RPMI8226 (cell line): Measurements from ENCODE around the gene PDCD1.
"Not testable (repeated sequence)": the region's sequence is repeated elsewhere in the genome, so short reads cannot be mapped to it uniquely, and the experiment has no call there.

Experiments used
- DNase-seq: peaks from one replicate; pipeline ENCODE4 v3.0.0-alpha.2; 2015

Gene PDCD1

GRCh38 chr2:241858206-241859016 lies at the start of gene PDCD1:
Gene PDCD1, minus strand, starts transcription at chr2:241858894. Its CDS starts 56 bp downstream, at chr2:241858838.
- peak; percentile 91 for DNase-seq

DNA sequence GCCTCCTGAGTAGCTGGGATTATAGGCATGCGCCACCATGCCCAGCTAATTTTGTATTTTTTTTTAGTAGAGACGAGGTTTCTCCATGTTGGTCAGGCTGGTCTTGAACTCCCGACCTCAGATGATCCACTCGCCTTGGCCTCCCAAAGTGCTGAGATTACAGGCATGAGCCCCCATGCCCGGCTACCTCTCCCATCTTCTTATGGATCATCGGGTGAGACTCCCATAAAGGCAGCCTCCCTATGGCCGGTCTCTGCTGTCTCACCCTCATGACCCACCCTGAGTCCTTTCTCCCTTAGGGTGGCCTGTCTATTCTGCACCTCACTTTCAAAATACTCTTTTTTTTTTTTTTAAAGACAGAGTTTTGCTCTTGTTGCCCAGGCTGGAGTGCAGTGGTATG lies 49.1 kb upstream of the PDCD1 start:
- DNase-seq, result not testable (repeated sequence)

DNA sequence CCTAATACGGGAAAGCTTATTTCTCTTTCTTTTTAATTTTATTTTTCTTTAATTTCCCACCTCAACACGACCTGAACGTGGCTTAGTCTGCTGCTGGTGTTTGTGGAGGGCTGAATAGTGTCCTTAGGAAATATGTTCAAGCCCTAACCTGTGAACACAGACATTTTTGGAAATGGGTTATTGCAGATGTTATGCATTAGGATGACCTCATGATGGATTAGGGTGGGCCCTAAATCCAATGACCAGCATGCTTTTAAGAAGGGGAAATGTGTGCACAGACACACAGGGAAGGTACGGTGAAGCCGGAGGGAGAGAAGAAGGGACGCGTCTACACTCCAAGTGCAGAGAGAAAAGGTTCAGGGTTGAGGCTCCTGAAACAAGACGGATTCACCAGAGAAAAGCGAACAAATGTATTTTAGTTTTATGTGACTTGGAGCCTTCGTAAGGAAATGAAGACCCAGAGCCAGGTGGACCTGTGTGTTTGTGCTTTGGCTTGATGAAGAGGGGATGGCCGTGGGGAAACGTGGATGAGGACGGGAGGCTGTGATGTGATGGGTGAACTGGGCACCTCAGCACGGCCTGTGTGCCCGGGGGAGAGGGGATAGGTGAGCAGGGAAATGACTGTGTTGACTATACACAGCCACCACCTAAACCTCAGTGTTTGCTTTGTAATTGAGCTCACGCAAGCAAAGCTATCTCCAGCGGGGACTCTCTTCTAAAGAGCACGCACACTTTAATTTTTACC lies 48.3 kb upstream of the PDCD1 start:
- DNase-seq, result no peak

GRCh38 chr2:241906378-241906770 lies 47.7 kb upstream of the PDCD1 start:
- DNase-seq, result not testable (repeated sequence)

GRCh38 chr2:241905716-241906377 lies 47.2 kb upstream of the PDCD1 start:
- no peak for DNase-seq

DNA sequence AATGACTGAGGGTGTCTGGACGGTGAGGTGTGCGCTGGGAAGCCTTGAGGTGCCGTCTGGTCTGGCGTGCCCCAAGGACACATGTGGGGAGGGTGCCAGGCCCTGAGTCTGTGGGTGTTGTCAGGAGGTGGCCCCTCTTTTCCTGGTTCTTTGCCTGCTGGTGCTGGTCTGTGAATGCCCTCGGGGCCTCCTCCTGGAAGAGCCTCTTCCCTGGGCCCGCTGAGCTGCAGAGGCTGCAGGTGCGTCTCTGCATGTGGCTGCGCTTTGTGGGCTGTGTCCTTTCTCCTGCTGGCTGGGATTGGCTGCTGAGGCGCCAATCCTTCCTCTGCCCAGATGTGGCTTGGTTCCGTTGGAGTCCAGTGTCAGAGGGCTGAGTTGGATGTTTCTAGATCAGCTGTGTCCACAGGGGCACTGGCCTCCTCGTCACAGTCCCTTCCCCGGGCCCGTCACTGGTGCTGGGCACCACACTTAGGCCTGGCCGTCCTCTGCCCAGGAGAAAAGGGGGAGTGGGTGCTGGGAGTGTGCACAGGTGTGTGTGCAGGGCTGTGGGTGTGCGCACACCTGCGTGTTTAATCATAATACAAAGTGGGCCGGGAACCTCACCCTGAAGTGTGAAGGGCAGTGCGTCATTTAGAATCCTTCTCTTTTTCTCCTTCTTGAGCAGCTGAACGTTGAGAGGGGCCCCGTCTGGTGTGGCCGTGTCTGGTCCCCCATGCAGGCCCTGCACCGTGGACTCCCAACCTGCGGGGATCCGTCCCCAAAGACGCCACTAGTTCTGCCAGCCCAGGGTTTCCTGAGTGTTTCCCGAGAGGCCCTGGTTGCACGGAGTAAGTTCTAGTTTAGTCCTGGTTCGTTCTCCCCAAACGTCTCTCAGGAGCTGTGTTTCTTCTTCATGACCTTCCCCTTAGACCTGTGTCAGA lies 46.4 kb upstream of the PDCD1 start:
- no peak for DNase-seq

DNA sequence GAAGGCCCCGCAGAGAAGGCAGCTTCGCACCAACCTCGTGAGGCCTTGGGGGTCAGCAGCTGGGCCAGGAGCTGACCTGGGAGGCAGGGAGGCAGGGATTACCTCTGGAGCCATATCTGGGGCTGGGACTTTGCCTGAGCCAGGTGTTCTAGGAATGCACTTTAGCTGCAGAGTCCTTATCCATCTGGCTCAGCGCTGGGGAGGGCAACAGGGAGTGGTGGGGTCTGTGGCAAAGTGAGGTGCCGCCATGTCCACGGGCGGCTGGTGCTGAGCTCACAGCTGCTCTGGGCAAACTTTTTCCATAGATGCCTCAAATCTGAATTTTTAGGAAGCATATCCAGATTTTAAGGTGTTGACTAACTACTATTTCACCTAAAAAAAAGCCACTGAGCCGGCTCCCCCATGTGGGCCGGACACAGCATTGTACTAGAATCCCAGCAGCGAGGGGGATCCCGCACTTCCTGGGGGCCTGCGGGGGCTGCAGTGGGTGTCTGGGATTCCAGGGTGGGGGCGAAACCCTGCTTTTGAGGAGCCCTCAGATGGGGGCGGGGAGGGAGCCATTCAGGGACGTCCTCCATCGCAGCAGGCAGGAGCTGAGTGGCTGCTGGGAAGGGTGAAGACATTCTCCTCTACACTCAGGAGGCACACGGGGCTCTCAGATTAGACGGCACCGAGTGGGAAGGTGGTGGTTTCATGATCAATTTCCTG lies 45.5 kb upstream of the PDCD1 start:
- DNase-seq, result no peak

DNA sequence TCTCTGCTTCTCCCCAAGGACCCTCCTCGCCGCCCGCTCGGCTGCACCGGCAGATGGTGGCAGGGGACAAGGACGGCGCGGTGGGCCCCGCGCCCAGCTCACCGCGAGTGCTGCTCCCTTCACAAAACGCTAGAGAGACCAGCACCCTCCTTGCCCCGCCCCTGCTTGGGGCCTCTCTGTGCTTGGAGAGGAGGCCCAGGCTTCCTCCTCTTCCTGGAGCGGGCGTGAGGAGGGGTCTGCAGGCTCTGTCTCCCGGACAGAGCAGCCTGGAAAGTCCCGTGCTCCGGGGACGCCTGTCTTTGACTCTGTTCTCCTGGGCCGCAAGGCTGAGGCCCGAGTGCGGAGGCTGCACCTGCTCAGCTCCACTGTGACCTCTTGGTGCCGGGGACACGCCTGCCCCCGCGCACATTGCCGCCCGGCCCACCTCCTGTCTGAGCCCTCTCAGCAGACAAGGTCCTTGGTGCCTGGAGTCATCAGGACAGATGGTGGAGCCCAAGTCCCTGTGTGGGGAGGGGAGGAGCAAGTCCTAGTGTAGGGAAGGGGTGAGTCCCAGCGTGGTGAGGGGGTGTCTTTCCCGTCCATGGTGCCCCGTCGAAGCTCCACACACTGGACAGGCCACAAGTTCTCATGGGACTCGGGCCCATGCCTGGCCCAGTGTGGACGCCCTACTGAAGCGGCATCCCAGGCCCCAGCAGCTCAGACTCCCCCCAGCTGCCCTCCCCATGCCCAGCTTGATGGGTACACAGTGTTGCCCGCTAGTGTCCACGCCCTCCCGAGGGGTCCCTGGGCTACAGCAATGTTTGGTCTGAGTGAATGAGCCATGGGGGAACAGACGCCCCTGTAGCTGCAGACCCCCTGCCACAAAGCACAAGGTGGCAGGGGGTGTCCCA lies 44.7 kb upstream of the PDCD1 start:
- DNase-seq, result no peak

- DNase-seq, result no peak
Measured at GRCh38 chr2:241902357-241902991, 43.8 kb upstream of the PDCD1 start.

DNA sequence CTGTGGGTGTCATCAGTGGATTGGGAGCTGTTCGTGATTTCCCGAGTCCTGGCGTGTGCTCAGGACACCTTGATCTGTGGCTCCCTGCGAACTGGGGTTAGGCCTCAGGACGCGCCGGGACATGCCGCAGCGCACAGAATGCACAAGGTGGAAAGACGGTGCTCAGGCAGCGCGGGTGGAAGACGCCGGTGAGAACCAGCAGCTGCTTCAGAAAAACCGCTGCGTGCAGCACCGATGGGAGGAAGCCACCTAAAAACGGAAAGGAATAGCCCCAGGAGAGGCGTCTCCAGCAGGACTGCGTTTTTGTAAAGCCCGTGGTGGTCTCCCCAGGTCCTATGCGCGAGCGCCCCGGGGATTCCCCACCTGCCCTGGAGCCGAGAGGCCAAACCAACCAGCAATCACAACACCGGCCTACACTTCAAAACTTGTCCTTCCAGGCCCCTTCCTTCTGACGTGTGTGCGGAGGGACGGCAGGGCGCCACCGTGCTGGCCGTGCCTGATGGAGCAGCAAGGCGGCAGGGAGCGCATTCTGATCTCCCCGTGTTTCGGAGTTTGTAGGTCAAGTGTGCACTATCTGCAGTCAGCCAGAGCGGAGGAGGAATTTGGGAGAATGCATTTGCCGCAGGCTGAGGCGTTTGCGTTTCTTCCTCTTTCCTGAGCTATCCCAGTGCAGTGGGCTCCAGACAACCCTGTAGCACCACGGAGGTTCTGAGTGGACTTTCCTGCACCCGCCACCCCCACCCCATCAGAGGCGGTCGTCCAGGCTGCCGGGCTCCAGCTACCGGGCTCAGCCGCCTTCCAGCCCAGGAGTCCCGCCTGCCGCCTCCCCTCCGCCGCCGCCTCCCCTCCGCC lies 43.0 kb upstream of the PDCD1 start:
- DNase-seq, result no peak

DNA sequence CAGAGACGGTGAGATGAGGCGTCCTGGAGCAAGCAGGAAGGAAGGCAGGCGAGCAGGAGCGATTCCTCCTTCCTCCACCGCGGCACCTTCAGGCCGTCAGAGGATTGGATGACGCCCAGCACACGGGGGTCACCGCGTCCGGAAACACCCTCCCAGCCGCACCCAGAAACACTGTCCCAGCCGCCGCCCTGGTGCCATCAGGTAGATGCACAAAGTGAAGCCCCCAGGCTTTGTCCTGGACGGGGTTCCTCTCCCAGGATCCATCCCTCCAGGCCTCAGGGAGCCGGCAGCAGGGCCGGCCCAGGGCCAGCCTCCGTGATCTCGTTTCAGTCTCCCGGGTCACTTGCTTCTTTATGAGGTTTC lies 42.3 kb upstream of the PDCD1 start:
- no peak for DNase-seq

DNA sequence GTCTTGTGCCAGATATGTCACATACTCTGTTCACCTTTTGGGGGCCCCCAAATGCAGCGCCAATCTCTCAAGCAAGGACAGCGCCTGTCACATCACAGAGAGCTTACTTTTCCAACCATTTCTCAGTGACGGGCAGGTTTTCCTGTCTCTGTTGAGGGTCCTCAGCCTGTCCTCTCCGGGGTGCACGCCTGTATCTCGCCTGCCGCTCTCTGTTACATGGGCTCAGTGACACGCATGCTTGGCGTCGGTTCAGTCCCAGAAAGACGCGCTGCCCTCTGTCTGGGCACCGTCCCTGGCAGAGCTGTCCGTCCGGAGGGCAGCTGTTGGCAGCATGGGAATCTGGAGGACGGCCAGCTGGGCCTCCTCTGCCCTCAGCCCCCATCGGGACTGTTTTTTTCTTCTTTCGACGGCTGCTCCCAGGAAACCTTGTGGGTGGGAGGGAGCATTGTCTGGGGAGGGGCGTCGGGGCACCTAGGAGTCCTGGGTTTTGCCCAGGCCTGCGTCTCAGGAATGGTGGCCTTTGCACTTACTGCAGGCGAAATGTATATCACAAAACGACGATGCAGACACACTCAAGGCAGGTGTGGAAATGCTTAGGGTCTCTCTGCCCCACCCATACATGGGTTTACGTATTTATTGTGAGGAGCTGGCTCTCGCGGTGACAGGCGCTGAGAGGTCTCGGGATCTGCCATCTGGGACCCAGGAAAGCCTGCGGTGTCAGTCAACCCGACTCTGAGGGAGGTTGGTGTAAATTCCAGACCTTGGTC lies 41.7 kb upstream of the PDCD1 start:
- DNase-seq, result no peak

DNA sequence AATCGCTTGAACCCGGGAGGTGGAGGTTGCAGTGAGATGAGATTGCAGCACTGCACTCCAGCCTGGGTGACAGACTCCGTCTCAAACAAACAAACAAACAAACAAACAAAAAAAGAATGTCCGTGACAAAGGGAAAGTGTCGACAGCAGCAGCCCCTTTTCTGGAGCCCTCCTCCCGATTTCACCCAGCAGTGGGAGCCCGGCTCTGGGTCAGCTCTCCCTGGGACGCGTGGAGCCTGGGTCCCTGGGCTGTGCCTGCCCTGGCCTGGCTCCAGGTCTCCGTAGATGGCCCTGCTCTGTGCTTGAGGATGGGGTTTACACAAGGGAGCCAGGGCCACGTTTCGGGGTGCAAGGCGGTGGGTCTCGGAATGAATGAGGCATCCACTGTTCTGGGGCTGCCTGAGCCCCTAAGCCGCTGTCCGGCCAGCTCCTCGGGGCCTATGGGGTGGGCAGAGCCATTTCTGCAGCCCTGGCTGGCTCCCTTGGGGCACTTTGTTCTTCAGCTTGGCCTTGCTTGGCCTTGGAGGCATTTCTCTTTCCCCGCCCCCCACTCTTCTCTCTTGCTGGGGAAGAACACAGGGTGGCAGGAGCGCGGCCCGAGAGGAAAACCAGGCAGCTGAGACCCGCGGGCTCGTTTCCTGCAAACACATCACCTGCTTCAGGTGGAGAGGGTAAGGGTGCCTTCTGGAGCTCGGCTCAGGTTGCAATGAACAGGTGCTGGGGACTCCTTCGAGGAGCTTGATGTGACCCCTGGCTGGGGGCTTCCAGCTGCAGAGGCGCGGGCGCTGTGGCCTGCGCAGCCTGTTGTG lies 40.0 kb upstream of the PDCD1 start:
- no peak for DNase-seq

DNA sequence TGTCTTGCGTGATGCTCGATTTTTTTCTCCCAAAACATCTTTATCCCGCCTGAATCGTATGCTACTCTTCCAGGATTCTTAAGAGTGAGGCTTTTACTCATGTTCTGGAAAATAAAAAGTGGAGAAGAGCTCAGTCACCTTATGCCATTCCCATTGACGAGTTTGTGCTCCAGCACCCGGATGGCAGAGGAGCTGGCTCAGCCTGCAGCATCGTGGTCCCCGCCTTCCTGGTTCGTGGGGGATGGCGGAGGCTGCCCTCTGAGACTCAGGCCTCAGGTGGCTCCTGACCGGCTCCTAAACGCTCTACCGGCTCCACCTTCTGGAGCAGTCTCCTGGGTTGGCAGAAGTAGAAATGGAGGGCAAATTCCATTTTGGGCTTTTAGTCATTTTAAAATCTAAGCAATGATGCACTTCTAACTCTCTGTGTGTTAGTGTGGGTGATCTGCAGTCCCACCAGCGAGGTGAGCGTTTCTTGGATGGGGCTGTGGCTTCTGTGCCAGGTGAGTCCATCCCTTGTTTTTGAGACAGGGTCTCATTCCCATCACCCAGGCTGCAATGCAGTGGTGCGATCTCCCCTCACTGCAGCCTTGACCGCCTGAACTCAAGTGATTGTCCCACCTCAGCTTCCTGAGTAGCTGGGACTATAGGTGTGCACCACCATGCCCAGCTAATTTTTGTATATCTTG lies 38.7 kb upstream of the PDCD1 start:
- no peak for DNase-seq

DNA sequence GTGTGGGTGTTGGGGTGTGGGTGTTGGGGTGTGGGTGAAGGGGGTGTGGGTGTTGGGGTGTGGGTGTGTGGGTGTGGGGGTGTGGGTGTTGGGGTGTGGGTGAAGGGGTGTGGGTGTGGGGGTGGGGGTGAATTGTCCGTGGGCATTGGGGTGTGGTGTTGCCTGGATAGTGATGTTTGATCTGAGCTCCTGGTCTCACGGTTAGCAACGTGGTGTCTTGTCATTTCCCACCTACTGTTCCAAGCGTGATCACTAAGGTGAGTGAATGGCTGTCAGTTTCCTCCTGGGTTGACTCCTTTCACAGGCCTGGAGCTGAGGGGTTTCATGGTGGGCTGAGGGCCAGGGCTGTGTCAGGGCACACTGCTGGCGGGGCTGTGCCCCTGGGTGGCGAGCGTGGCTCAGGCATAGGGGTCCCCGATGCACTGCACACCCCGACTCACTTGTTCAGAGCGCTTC lies 38.1 kb upstream of the PDCD1 start:
- DNase-seq, result no peak

- DNase-seq, result no peak
Measured at GRCh38 chr2:241895712-241896641, 37.3 kb upstream of the PDCD1 start.
